Mucosa of rectum (tissue), 2 donors: ENCODE measurements around the gene GHITM.

Source experiments
- H3K27ac ChIP-seq, 2 donors: one replicate each; pipeline ENCODE4 v1.7.0; 2013; ENCODE audit warnings: inconsistent platforms in 2 of 2, low read depth in 2 of 2, low read length in 2 of 2
- H3K27me3 ChIP-seq, 2 donors: one replicate each; pipeline ENCODE4 v1.7.0; 2013; ENCODE audit warnings: low read length in 2 of 2; ENCODE audit not compliant: control insufficient read depth in 2 of 2, insufficient read depth in 2 of 2
- H3K36me3 ChIP-seq, 2 donors: one replicate each; pipeline ENCODE4 v1.7.0; 2013; ENCODE audit warnings: low read length in 2 of 2; ENCODE audit not compliant: control insufficient read depth in 2 of 2, insufficient read depth in 2 of 2
- H3K4me1 ChIP-seq, 2 donors: one replicate each; pipeline ENCODE4 v1.7.0; 2013; ENCODE audit warnings: low read length in 2 of 2, mild to moderate bottlenecking in 1 of 2; ENCODE audit not compliant: control insufficient read depth in 2 of 2, insufficient read depth in 2 of 2
- H3K4me3 ChIP-seq, 2 donors: one replicate each; pipeline ENCODE4 v1.7.0; 2013; ENCODE audit warnings: low read length in 2 of 2
- H3K9ac ChIP-seq, 2 donors: one replicate each; pipeline ENCODE4 v1.7.0; 2013; ENCODE audit warnings: low read length in 2 of 2, low read depth in 1 of 2, mild to moderate bottlenecking in 1 of 2
- H3K9me3 ChIP-seq, 2 donors: one replicate each; pipeline ENCODE4 v1.7.0; 2013; ENCODE audit warnings: low read length in 2 of 2; ENCODE audit not compliant: control insufficient read depth in 2 of 2
- donor health status: healthy.
- donor health status: Normal muscosa, but diverticular disease.

The GHITM gene

GRCh38 chr10:84196941-84197340 is 57.6 kb downstream of the GHITM start:
- Histone ChIP-seq H3K4me1 (peaks cover 66 to 80% of the 10 kb centered on the region in 2 donors), H3K4me3 (no peak overlapping the region), H3K9me3 (no peaks in the 10 kb centered on the region), H3K9ac (peak overlapping the region; percentile 24 to 34), H3K27me3 (peaks cover 0 to 3% of the 10 kb centered on the region in 2 donors), H3K27ac (peak overlapping the region; percentile 89 to 93), H3K36me3 (peaks cover 0 to 3% of the 10 kb centered on the region in 2 donors)

GRCh38 chr10:84197643-84198042 is 58.3 kb downstream of the GHITM start:
- peak overlapping the region; percentile 89 to 93 for H3K27ac ChIP-seq
- H3K9ac ChIP-seq = peak overlapping the region; percentile 47 to 49
- H3K27me3 ChIP-seq = peaks cover 0 to 3% of the 10 kb centered on the region in 2 donors
- peaks cover 68 to 84% of the 10 kb centered on the region in 2 donors for H3K4me1 ChIP-seq
- peaks cover 0 to 4% of the 10 kb centered on the region in 2 donors for H3K36me3 ChIP-seq
- H3K4me3 ChIP-seq = peak overlapping the region; percentile 2 to 41
- H3K9me3 ChIP-seq = no peaks in the 10 kb centered on the region

- H3K4me3 ChIP-seq = peak overlapping the region; percentile 38 to 52
- peak overlapping the region; percentile 89 to 93 for H3K27ac ChIP-seq
- peaks cover 68 to 83% of the 10 kb centered on the region in 2 donors for H3K4me1 ChIP-seq
- H3K27me3 ChIP-seq = peaks cover 0 to 3% of the 10 kb centered on the region in 2 donors
- peak overlapping the region; percentile 47 to 64 for H3K9ac ChIP-seq
- no peaks in the 10 kb centered on the region for H3K9me3 ChIP-seq
- peaks cover 3 to 9% of the 10 kb centered on the region in 2 donors for H3K36me3 ChIP-seq
Measured at GRCh38 chr10:84198206-84198915, 59.1 kb downstream of the GHITM start.

GRCh38 chr10:84200537-84201243 is 61.4 kb downstream of the GHITM start:
- Histone ChIP-seq H3K4me3 (peak overlapping the region; percentile 6 to 41), H3K9ac (peak overlapping the region; percentile 58 to 76), H3K36me3 (peaks cover 3 to 9% of the 10 kb centered on the region in 2 donors), H3K27ac (peak overlapping the region; percentile 87 to 92), H3K4me1 (peaks cover 53 to 62% of the 10 kb centered on the region in 2 donors), H3K27me3 (no peaks in the 10 kb centered on the region), H3K9me3 (no peaks in the 10 kb centered on the region)

GRCh38 chr10:84201244-84201606 is 61.9 kb downstream of the GHITM start:
- Histone ChIP-seq H3K36me3 (peaks cover 3 to 9% of the 10 kb centered on the region in 2 donors), H3K27ac (peak overlapping the region; percentile 87 to 92), H3K9ac (peak overlapping the region; percentile 58 to 76), H3K27me3 (no peaks in the 10 kb centered on the region), H3K9me3 (no peaks in the 10 kb centered on the region), H3K4me1 (peaks cover 51 to 57% of the 10 kb centered on the region in 2 donors), H3K4me3 (peak overlapping the region in 1 of 2 donors; percentile 41)

- peaks cover 5 to 9% of the 10 kb centered on the region in 2 donors for H3K36me3 ChIP-seq
- H3K4me3 ChIP-seq = no peak overlapping the region
- no peaks in the 10 kb centered on the region for H3K27me3 ChIP-seq
- peak overlapping the region; percentile 58 to 76 for H3K9ac ChIP-seq
- peaks cover 46 to 52% of the 10 kb centered on the region in 2 donors for H3K4me1 ChIP-seq
- no peaks in the 10 kb centered on the region for H3K9me3 ChIP-seq
- peak overlapping the region; percentile 87 to 92 for H3K27ac ChIP-seq
Measured at GRCh38 chr10:84201682-84202081, 62.4 kb downstream of the GHITM start.

DNA sequence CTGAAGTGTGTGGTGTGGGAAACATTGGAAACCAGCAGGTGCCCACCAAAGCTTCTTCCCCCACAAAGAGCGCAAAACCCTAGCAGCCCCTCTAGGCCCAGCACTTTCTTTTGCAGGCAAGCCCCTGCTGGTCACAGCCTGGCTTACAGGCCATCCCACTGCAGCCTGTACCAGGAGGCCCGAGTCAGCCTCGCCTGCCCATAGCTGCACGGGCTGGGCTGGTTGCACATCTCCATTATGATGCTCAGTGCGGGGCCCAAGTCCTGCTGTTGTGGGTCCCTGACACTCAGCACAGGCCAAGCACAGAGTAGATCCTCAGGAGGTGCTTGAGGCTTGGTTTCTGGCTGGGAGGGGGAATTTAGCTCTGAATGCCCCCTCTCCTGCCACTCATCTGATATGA is 63.0 kb downstream of the GHITM start:
- H3K4me1 ChIP-seq = peaks cover 40 to 46% of the 10 kb centered on the region in 2 donors
- peak overlapping the region in 1 of 2 donors; percentile 92 for H3K27ac ChIP-seq
- H3K9me3 ChIP-seq = no peaks in the 10 kb centered on the region
- peak overlapping the region in 1 of 2 donors; percentile 76 for H3K9ac ChIP-seq
- H3K36me3 ChIP-seq = peaks cover 11 to 12% of the 10 kb centered on the region in 2 donors
- no peak overlapping the region for H3K4me3 ChIP-seq
- H3K27me3 ChIP-seq = no peaks in the 10 kb centered on the region
